Liver (tissue), 9 donors: Measurements from ENCODE around the gene PSMD7. TPM values are rescaled to one million over a fixed set of nuclear protein-coding genes. Genes with fewer than 3 reads are reported as not detected.

ENCODE experiments used
- DNase-seq: peaks from one replicate; pipeline ENCODE4 v3.0.0-alpha.2; 2017; ENCODE audit warnings: low spot score
- H3K27ac ChIP-seq, 2 donors: one replicate each; pipeline ENCODE4 v1.7.0; 2013; ENCODE audit warnings: inconsistent platforms in 2 of 2, low read length in 2 of 2, control low read depth in 1 of 2, low read depth in 1 of 2, mild to moderate bottlenecking in 1 of 2
- H3K27me3 ChIP-seq, 4 donors: one replicate each; pipeline versions ENCODE4 v1.6.1 to v1.7.0; 2013; ENCODE audit warnings: low read length in 3 of 4, inconsistent platforms in 1 of 4, mild to moderate bottlenecking in 1 of 4, moderate library complexity in 1 of 4; ENCODE audit not compliant: control insufficient read depth in 4 of 4, insufficient read depth in 4 of 4
- H3K36me3 ChIP-seq, 4 donors: one replicate each; pipeline versions ENCODE4 v1.6.1 to v1.7.0; 2013; ENCODE audit warnings: low read length in 3 of 4, mild to moderate bottlenecking in 3 of 4, low read depth in 1 of 4, moderate library complexity in 1 of 4; ENCODE audit not compliant: control insufficient read depth in 4 of 4, insufficient read depth in 3 of 4
- H3K4me1 ChIP-seq, 4 donors: one replicate each; pipeline versions ENCODE4 v1.6.1 to v1.7.0; 2013; ENCODE audit warnings: low read length in 3 of 4, mild to moderate bottlenecking in 3 of 4, moderate library complexity in 1 of 4; ENCODE audit not compliant: control insufficient read depth in 4 of 4, insufficient read depth in 4 of 4
- H3K4me3 ChIP-seq, 3 donors: one replicate each; pipeline versions ENCODE4 v1.6.1 to v1.7.0; 2013; ENCODE audit warnings: low read length in 3 of 3, control low read depth in 1 of 3, low read depth in 1 of 3, mild to moderate bottlenecking in 1 of 3
- H3K9ac ChIP-seq, 2 donors: one replicate each; pipeline ENCODE4 v1.7.0; 2013; ENCODE audit warnings: low read length in 2 of 2, mild to moderate bottlenecking in 2 of 2, moderate library complexity in 2 of 2, control low read depth in 1 of 2, low read depth in 1 of 2
- H3K9me3 ChIP-seq, 4 donors: one replicate each; pipeline versions ENCODE4 v1.6.1 to v1.7.0; 2013; ENCODE audit warnings: low read length in 3 of 4; ENCODE audit not compliant: control insufficient read depth in 4 of 4
- ATF3 ChIP-seq: IDR thresholded peaks from 2 replicates; pipeline ENCODE4 v1.6.1; 2016; ENCODE audit warnings: antibody characterized with exemption
- FOXA1 ChIP-seq: IDR thresholded peaks from 2 replicates; pipeline ENCODE4 v1.6.1; 2016; ENCODE audit warnings: antibody characterized with exemption
- GABPA ChIP-seq, 2 donors: IDR thresholded peaks in 1 of 2; conservative IDR thresholded peaks in 1 of 2; 2 replicates each; pipeline ENCODE4 v1.6.1; 2016; ENCODE audit warnings: antibody characterized with exemption in 2 of 2, mild to moderate bottlenecking in 1 of 2, moderate library complexity in 1 of 2
- HNF4A ChIP-seq, 2 donors: conservative IDR thresholded peaks; 2 replicates each; pipeline ENCODE4 v1.6.1; 2016; ENCODE audit warnings: antibody characterized with exemption in 2 of 2, mild to moderate bottlenecking in 2 of 2
- HNF4G ChIP-seq: IDR thresholded peaks from 2 replicates; pipeline ENCODE4 v1.6.1; 2016; ENCODE audit warnings: antibody characterized with exemption
- JUND ChIP-seq, 2 donors: IDR thresholded peaks; 2 replicates each; pipeline ENCODE4 v1.6.1; 2016; ENCODE audit warnings: antibody characterized with exemption in 2 of 2
- NR2F2 ChIP-seq: IDR thresholded peaks from 2 replicates; pipeline ENCODE4 v1.6.1; 2016; ENCODE audit warnings: antibody characterized with exemption
- RAD21 ChIP-seq, 2 donors: IDR thresholded peaks; 2 replicates each; pipeline ENCODE4 v1.6.1; 2016; ENCODE audit warnings: antibody characterized with exemption in 2 of 2, mild to moderate bottlenecking in 2 of 2
- RXRA ChIP-seq, 2 donors: IDR thresholded peaks; 2 replicates each; pipeline ENCODE4 v1.6.1; 2017 to 2018; ENCODE audit warnings: antibody characterized with exemption in 2 of 2, mild to moderate bottlenecking in 1 of 2
- SP1 ChIP-seq: IDR thresholded peaks from 2 replicates; pipeline ENCODE4 v1.6.1; 2018; ENCODE audit warnings: antibody characterized with exemption, mild to moderate bottlenecking
- TAF1 ChIP-seq: conservative IDR thresholded peaks from 2 replicates; pipeline ENCODE4 v1.6.1; 2016; ENCODE audit warnings: antibody characterized with exemption, mild to moderate bottlenecking
- ZBTB33 ChIP-seq: IDR thresholded peaks from 2 replicates; pipeline ENCODE4 v1.6.1; 2016; ENCODE audit warnings: antibody characterized with exemption
- WGBS: extraction: QIAGEN DNeasy Blood & Tissue Kit; methylation state at CpG from one replicate; pipeline ENCODE4 v1.1.7; 2013; 5-methylcytosine and 5-hydroxymethylcytosine counted together
- polyA plus RNA-seq, 2 donors: library from polyadenylated mRNA; stranded (reverse) in 1 of 2; unstranded in 1 of 2; fragments of 200-250 nt in 1 of 2; fragments of >200 nt in 1 of 2; fragmentation: Nextera tagmentation in 1 of 2; extraction: Ambion mirVana in 1 of 2; gene quantifications; one replicate each; pipeline versions ENCODE4 v1.2.1 to v1.2.3, GENCODE V29; 2013 to 2015
- total RNA-seq, 2 donors: library from RNA; depleted of rRNA; stranded (reverse); fragments of >200 nt; gene quantifications; one replicate each; pipeline ENCODE4 v1.2.3, GENCODE V29; 2014
- TF ChIP-seq, protein P1 (sequence below): fragments of 150-350 bp; IDR thresholded peaks from 2 replicates; pipeline ENCODE4 v1.5.1; 2017; ENCODE audit warnings: improper control_type of control experiment, low read depth, low read length; ENCODE audit not compliant: missing input control
- TF ChIP-seq, protein P2 (sequence below): IDR thresholded peaks from 2 replicates; pipeline ENCODE4 v1.6.1; 2016; ENCODE audit warnings: antibody characterized with exemption, mild to moderate bottlenecking
- TF ChIP-seq, protein P3 (sequence below): IDR thresholded peaks from 2 replicates; pipeline ENCODE4 v1.6.1; 2016; ENCODE audit warnings: antibody characterized with exemption
- donor health status: healthy.
- donor health status: healthy.
- donor health status: healthy.
- donor health status: healthy.
- donor health status: healthy.

PSMD7 gene
- total and polyA plus RNA-seq, 4 donors = 33.7 to 84.9 (median 60.9) TPM

GRCh38 chr16:74309789-74310781, 13.5 kb downstream of the PSMD7 start:
- no peak for DNase-seq
- TF ChIP-seq GABPA (IDR thresholded peaks at IDR 0.05 in 1 of 2, conservative IDR thresholded peaks at IDR 0.05 in 1 of 2) (no peak), RAD21 (IDR thresholded peaks at IDR 0.05) (peak; percentile 82 to 89), HNF4G (no peak), TAF1 (no peak), HNF4A (conservative IDR thresholded peaks at IDR 0.05) (peak in 1 of 2 donors; percentile 14)
- TF ChIP-seq, protein P1, sequence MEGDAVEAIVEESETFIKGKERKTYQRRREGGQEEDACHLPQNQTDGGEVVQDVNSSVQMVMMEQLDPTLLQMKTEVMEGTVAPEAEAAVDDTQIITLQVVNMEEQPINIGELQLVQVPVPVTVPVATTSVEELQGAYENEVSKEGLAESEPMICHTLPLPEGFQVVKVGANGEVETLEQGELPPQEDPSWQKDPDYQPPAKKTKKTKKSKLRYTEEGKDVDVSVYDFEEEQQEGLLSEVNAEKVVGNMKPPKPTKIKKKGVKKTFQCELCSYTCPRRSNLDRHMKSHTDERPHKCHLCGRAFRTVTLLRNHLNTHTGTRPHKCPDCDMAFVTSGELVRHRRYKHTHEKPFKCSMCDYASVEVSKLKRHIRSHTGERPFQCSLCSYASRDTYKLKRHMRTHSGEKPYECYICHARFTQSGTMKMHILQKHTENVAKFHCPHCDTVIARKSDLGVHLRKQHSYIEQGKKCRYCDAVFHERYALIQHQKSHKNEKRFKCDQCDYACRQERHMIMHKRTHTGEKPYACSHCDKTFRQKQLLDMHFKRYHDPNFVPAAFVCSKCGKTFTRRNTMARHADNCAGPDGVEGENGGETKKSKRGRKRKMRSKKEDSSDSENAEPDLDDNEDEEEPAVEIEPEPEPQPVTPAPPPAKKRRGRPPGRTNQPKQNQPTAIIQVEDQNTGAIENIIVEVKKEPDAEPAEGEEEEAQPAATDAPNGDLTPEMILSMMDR = peak; percentile 80
- TF ChIP-seq, protein P2, sequence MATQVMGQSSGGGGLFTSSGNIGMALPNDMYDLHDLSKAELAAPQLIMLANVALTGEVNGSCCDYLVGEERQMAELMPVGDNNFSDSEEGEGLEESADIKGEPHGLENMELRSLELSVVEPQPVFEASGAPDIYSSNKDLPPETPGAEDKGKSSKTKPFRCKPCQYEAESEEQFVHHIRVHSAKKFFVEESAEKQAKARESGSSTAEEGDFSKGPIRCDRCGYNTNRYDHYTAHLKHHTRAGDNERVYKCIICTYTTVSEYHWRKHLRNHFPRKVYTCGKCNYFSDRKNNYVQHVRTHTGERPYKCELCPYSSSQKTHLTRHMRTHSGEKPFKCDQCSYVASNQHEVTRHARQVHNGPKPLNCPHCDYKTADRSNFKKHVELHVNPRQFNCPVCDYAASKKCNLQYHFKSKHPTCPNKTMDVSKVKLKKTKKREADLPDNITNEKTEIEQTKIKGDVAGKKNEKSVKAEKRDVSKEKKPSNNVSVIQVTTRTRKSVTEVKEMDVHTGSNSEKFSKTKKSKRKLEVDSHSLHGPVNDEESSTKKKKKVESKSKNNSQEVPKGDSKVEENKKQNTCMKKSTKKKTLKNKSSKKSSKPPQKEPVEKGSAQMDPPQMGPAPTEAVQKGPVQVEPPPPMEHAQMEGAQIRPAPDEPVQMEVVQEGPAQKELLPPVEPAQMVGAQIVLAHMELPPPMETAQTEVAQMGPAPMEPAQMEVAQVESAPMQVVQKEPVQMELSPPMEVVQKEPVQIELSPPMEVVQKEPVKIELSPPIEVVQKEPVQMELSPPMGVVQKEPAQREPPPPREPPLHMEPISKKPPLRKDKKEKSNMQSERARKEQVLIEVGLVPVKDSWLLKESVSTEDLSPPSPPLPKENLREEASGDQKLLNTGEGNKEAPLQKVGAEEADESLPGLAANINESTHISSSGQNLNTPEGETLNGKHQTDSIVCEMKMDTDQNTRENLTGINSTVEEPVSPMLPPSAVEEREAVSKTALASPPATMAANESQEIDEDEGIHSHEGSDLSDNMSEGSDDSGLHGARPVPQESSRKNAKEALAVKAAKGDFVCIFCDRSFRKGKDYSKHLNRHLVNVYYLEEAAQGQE = no peak
- no peaks in the 10 kb centered on the region for H3K4me1 ChIP-seq
- peaks cover 6 to 25% (median 23%) of the 10 kb centered on the region in 4 donors for H3K36me3 ChIP-seq
- H3K9me3 ChIP-seq = no peaks in the 10 kb centered on the region
- H3K27me3 ChIP-seq = no peaks in the 10 kb centered on the region
- H3K4me3 ChIP-seq = no peak overlapping the region
- H3K27ac ChIP-seq = no peak overlapping the region
- no peak overlapping the region for H3K9ac ChIP-seq
- WGBS = 72% methylated on average over 15 of the region's 15 CpGs

DNA sequence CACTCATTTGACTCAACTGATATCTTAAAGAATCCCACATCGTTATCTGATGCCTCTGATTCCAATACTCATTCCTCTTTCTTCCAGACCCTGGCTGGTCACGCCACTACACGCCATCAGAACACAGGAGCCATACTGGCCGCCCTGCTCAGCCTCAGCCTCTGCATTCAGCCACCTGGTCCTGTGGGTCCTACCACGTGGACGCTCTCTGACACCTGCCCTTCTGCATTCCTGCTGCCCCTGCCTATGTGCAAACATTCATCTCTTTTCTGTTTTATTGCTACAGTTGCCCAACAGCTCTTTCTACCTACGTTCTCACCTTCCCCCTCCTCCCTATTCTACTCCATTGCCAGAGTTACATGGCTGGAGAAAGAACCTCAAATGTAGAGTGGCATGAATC, 18.4 kb downstream of the PSMD7 start:
- 90% methylated on average over 7 of the region's 7 CpGs for WGBS
- H3K36me3 ChIP-seq = no peaks in the 10 kb centered on the region
- no peak overlapping the region for H3K4me3 ChIP-seq
- no peaks in the 10 kb centered on the region for H3K27me3 ChIP-seq
- TF ChIP-seq TAF1 (no peak), GABPA (IDR thresholded peaks at IDR 0.05 in 1 of 2, conservative IDR thresholded peaks at IDR 0.05 in 1 of 2) (no peak), HNF4A (conservative IDR thresholded peaks at IDR 0.05) (no peak), JUND (IDR thresholded peaks at IDR 0.05) (no peak), SP1 (no peak), RXRA (IDR thresholded peaks at IDR 0.05) (no peak), NR2F2 (no peak), ATF3 (no peak), FOXA1 (no peak), ZBTB33 (no peak)
- TF ChIP-seq, protein P2 = no peak
- TF ChIP-seq, protein P3, sequence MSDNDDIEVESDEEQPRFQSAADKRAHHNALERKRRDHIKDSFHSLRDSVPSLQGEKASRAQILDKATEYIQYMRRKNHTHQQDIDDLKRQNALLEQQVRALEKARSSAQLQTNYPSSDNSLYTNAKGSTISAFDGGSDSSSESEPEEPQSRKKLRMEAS = no peak
- H3K9me3 ChIP-seq = no peaks in the 10 kb centered on the region
- H3K4me1 ChIP-seq = no peaks in the 10 kb centered on the region
- no peak overlapping the region for H3K27ac ChIP-seq
- DNase-seq = no peak
- H3K9ac ChIP-seq = no peak overlapping the region
